Fibroblast of lung (primary cell): ENCODE results near the gene GPR34.

Experiments used
- CTCF ChIP-seq, 2 donors: IDR thresholded peaks in 1 of 2; conservative IDR thresholded peaks in 1 of 2; 1 replicate in 1 of 2; 2 replicates in 1 of 2; pipeline ENCODE4 v1.5.1; 2011 to 2012; ENCODE audit warnings: low read length in 2 of 2, control low read depth in 1 of 2, inconsistent platforms in 1 of 2, low read depth in 1 of 2, mild to moderate bottlenecking in 1 of 2
- EZH2 ChIP-seq: IDR thresholded peaks from 2 replicates; pipeline ENCODE4 v1.5.1; 2012; ENCODE audit warnings: low read length, control low read depth, mild to moderate bottlenecking; ENCODE audit errors: missing control alignments

- TF ChIP-seq CTCF (conservative IDR thresholded peaks at IDR 0.05 in 1 of 2, IDR thresholded peaks at IDR 0.05 in 1 of 2; ENCODE audit: low read depth in 1 of 2, low read length in 2 of 2) (no peak), EZH2 (no peak)
These were observed 16.3 kb downstream of the GPR34 start for GRCh38 chrX:41705042-41705441.
